HCT116 (cell line): Measurements from ENCODE around the gene TERT. TPM values are rescaled to one million over a fixed set of nuclear protein-coding genes. Genes with fewer than 3 reads are reported as not detected.

ENCODE experiments used
- ATAC-seq: fragments of 200-7000 bp; cut with Tn5 transposase; 2 replicates; pipeline ENCODE4 v1.9.1; 2020; ENCODE audit warnings: mild to moderate bottlenecking, moderate library complexity
- BruUV-seq: library from RNA; stranded (reverse); fragments of 400-500 nt; replicated peaks from 2 replicates; lab custom pipeline; 2021; lab: Mats Ljungman, UMichigan
- CTCF ChIA-PET: fragments of 300-600 bp; sonication (Branson Sonifier 250); formaldehyde crosslinking; loops from one replicate; lab custom pipeline; 2021; ENCODE audit warnings: antibody characterized with exemption; lab: Charles Lee
- POLR2A ChIA-PET: fragments of 300-600, 350-600 bp; sonication (Branson Sonifier 250); formaldehyde crosslinking; loops from one replicate; lab custom pipeline; 2021; ENCODE audit warnings: antibody characterized with exemption; lab: Charles Lee
- RAD21 ChIA-PET, 2 experiments: fragments of 300-600 bp; sonication (Branson Sonifier 250); formaldehyde crosslinking; loops; one replicate each; lab custom pipeline; 2023; ENCODE audit warnings: low total read pairs in 2 of 2; ENCODE audit not compliant: uncharacterized antibody in 2 of 2, unreplicated experiment in 2 of 2, low non-redundant PET in 1 of 2; lab: Charles Lee
- DNase-seq: peaks from one replicate; pipeline ENCODE4 v3.0.0-alpha.2; 2010; ENCODE audit warnings: low read depth, low spot score
- H2AFZ ChIP-seq: fragments of 200-600 bp; shearing (Covaris generic), sonication (generic); 2 replicates; pipeline ENCODE4 v1.6.1; 2017; ENCODE audit warnings: low read depth, mixed run types, mixed read lengths, antibody characterized with exemption, low read length; ENCODE audit not compliant: poor library complexity, severe bottlenecking
- H3K27ac ChIP-seq: 2 replicates; pipeline ENCODE4 v1.5.1; 2012; ENCODE audit warnings: low read depth, low read length
- H3K27me3 ChIP-seq: fragments of 200-600 bp; sonication (generic); 2 replicates; pipeline ENCODE4 v1.6.1; 2016; ENCODE audit warnings: mixed run types, low read length, mixed read lengths; ENCODE audit not compliant: insufficient read depth
- H3K36me3 ChIP-seq, 2 experiments: fragments of 200-500 bp in 1 of 2; fragments of 200-600 bp in 1 of 2; sonication (Bioruptor generic) in 1 of 2; sonication (generic) in 1 of 2; 2 replicates each; pipeline versions ENCODE4 v1.5.1 to v1.6.1; 2014 to 2016; ENCODE audit warnings: low read length in 2 of 2, inconsistent platforms in 1 of 2, mixed read lengths in 1 of 2, mixed run types in 1 of 2; ENCODE audit not compliant: insufficient read depth in 2 of 2, control insufficient read depth in 1 of 2
- H3K4me1 ChIP-seq, 2 experiments: fragments of 200-600 bp in 1 of 2; sonication (generic) in 1 of 2; 2 replicates each; pipeline versions ENCODE4 v1.5.1 to v1.6.1; 2012 to 2017; ENCODE audit warnings: low read length in 2 of 2, inconsistent platforms in 1 of 2, mild to moderate bottlenecking in 1 of 2, mixed read lengths in 1 of 2, mixed run types in 1 of 2, moderate library complexity in 1 of 2; ENCODE audit not compliant: insufficient read depth in 2 of 2, control insufficient read depth in 1 of 2
- H3K4me2 ChIP-seq: fragments of 200-600 bp; sonication (generic); 2 replicates; pipeline ENCODE4 v1.6.1; 2017; ENCODE audit warnings: mixed run types, low read length, mixed read lengths
- H3K4me3 ChIP-seq, 2 experiments: fragments of 200-600 bp in 1 of 2; sonication (generic) in 1 of 2; replicated peaks in 1 of 2; 2 replicates each; pipeline ENCODE4 v1.5.1; 2011 to 2016; ENCODE audit warnings: low read length in 2 of 2, control low read depth in 1 of 2, low read depth in 1 of 2, mild to moderate bottlenecking in 1 of 2, mixed read lengths in 1 of 2, mixed run types in 1 of 2
- H3K79me2 ChIP-seq: fragments of 200-600 bp; sonication (generic); 2 replicates; pipeline ENCODE4 v1.6.1; 2017; ENCODE audit warnings: mild to moderate bottlenecking, mixed run types, low read length, moderate library complexity, mixed read lengths; ENCODE audit not compliant: insufficient read depth
- H3K9ac ChIP-seq: fragments of 200-600 bp; sonication (generic); 2 replicates; pipeline ENCODE4 v1.6.1; 2016; ENCODE audit warnings: low read length, mixed read lengths
- H3K9me2 ChIP-seq: fragments of 200-600 bp; sonication (generic), shearing (Covaris generic); 2 replicates; pipeline ENCODE4 v1.6.1; 2017; ENCODE audit warnings: mixed run types, mild to moderate bottlenecking, moderate library complexity; ENCODE audit not compliant: insufficient read depth
- H3K9me3 ChIP-seq, 2 experiments: fragments of 200-500 bp in 1 of 2; fragments of 200-600 bp in 1 of 2; sonication (Bioruptor generic) in 1 of 2; sonication (generic) in 1 of 2; 2 replicates each; pipeline ENCODE4 v1.6.1; 2014 to 2017; ENCODE audit warnings: low read length in 2 of 2, mixed read lengths in 2 of 2, inconsistent platforms in 1 of 2, low read depth in 1 of 2, mild to moderate bottlenecking in 1 of 2, mixed run types in 1 of 2, moderate library complexity in 1 of 2; ENCODE audit not compliant: control insufficient read depth in 1 of 2, insufficient read depth in 1 of 2
- H4K20me1 ChIP-seq: fragments of 200-600 bp; sonication (generic), shearing (Covaris generic); 2 replicates; pipeline ENCODE4 v1.6.1; 2017; ENCODE audit warnings: mixed run types, mild to moderate bottlenecking, moderate library complexity; ENCODE audit not compliant: insufficient read depth
- CBX3 ChIP-seq: IDR thresholded peaks from 2 replicates; pipeline ENCODE4 v1.6.1; 2012; ENCODE audit warnings: low read depth
- CEBPB ChIP-seq: IDR thresholded peaks from 2 replicates; pipeline ENCODE4 v1.6.1; 2012; ENCODE audit warnings: low read depth
- EGR1 ChIP-seq: IDR thresholded peaks from 2 replicates; pipeline ENCODE4 v1.6.1; 2012; ENCODE audit warnings: low read depth
- ELF1 ChIP-seq: IDR thresholded peaks from 2 replicates; pipeline ENCODE4 v1.6.1; 2012; ENCODE audit warnings: low read depth, borderline replicate concordance
- EZH2phosphoT487 ChIP-seq: fragments of 200-600 bp; IDR thresholded peaks from 2 replicates; pipeline ENCODE4 v1.6.1; 2018; ENCODE audit warnings: antibody characterized with exemption, borderline replicate concordance
- JUND ChIP-seq: IDR thresholded peaks from 2 replicates; pipeline ENCODE4 v1.6.1; 2012
- MAX ChIP-seq: IDR thresholded peaks from 2 replicates; pipeline ENCODE4 v1.6.1; 2012
- POLR2A ChIP-seq: IDR thresholded peaks from 2 replicates; pipeline ENCODE4 v1.7.0; 2011; ENCODE audit warnings: borderline replicate concordance; ENCODE audit not compliant: insufficient read depth, insufficient read length; ENCODE audit errors: extremely low read depth
- POLR2AphosphoS5 ChIP-seq: IDR thresholded peaks from 2 replicates; pipeline ENCODE4 v1.6.1; 2011; ENCODE audit warnings: mild to moderate bottlenecking, low read depth, low read length, moderate library complexity
- SP1 ChIP-seq: IDR thresholded peaks from 2 replicates; pipeline ENCODE4 v1.6.1; 2012; ENCODE audit warnings: low read depth
- YY1 ChIP-seq: IDR thresholded peaks from 2 replicates; pipeline ENCODE4 v1.6.1; 2011; ENCODE audit warnings: low read length, low read depth, moderate library complexity, mild to moderate bottlenecking; ENCODE audit not compliant: insufficient replicate concordance; ENCODE audit errors: extremely low read depth
- intact Hi-C: fragments of 100-400 bp; cut with micrococcal nuclease; formaldehyde crosslinking; loops from 2 replicates; pipeline ENCODE4 v1.10.0; 2022
- total RNA-seq: library from RNA; stranded (reverse); gene quantifications from one replicate; pipeline ENCODE4 v1.2.1, GENCODE V29; 2021; ENCODE audit not compliant: unreplicated experiment
- TF ChIP-seq, protein P1 (sequence below): IDR thresholded peaks from 2 replicates; pipeline ENCODE4 v1.6.1; 2012; ENCODE audit warnings: low read depth
- TF ChIP-seq, protein P2 (sequence below), 3 experiments: fragments of 200-600 bp in 1 of 3; sonication (generic) in 1 of 3; IDR thresholded peaks in 2 of 3; conservative IDR thresholded peaks in 1 of 3; 2 replicates each; pipeline ENCODE4 v1.5.1; 2012 to 2017; ENCODE audit warnings: low read depth in 2 of 3, low read length in 2 of 3, antibody characterized with exemption in 1 of 3, borderline replicate concordance in 1 of 3, control low read depth in 1 of 3, mild to moderate bottlenecking in 1 of 3, mixed read lengths in 1 of 3, mixed run types in 1 of 3, moderate library complexity in 1 of 3; ENCODE audit not compliant: insufficient read depth in 1 of 3

TERT gene
- total RNA-seq, 1 experiment from 2014 or later, result 6.9 TPM

DNA sequence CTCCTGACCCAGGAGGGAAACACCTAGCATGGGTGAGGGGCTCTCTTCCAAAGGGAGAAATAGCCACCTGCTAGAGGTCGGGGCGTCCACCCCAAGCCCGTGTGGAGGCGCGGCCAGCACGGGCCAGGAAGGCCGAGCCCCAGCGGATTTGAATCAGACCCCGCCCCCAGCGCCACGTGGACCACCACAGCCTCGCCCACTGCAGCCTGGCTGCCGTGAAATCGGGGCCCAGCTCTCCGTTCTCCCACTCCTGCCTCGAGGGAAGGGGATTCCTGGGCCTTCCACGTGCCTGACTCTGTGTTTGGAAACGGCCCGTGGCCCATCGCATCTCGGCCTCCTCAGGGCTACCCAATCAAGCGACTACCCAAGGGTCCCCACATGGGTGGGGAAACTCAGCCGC lies 38.1 kb downstream of the TERT start:
- ChIA-PET RAD21 (no interaction called here), POLR2A (no interaction called here), CTCF (no interaction called here)
- no peak overlapping the region for H3K4me2 ChIP-seq
- BruUV-seq, result no TSS peak
- no peaks in the 10 kb centered on the region for H4K20me1 ChIP-seq
- ATAC-seq (no peak), DNase-seq (no peak)
- H3K4me1 ChIP-seq, result no peaks in the 10 kb centered on the region
- no peaks in the 10 kb centered on the region for H3K27me3 ChIP-seq
- H3K9me2 ChIP-seq, result no peaks in the 10 kb centered on the region
- no peaks in the 10 kb centered on the region for H3K9me3 ChIP-seq
- H3K4me3 ChIP-seq, result no peak overlapping the region
- H3K79me2 ChIP-seq, result no peaks in the 10 kb centered on the region
- no peak for TF ChIP-seq ELF1
- no peak for TF ChIP-seq POLR2AphosphoS5
- TF ChIP-seq YY1, result no peak
- no peak for TF ChIP-seq JUND
- TF ChIP-seq CEBPB, result no peak
- TF ChIP-seq EZH2phosphoT487, result no peak
- TF ChIP-seq SP1, result no peak
- H3K27ac ChIP-seq, result no peak overlapping the region
- H3K9ac ChIP-seq, result no peak overlapping the region
- no peak overlapping the region for H2AFZ ChIP-seq
- H3K36me3 ChIP-seq, result no peaks in the 10 kb centered on the region
- intact Hi-C loops, result no loop called here

GRCh38 chr5:1255081-1255561 lies 39.7 kb downstream of the TERT start:
- Histone ChIP-seq H3K79me2 (no peaks in the 10 kb centered on the region), H2AFZ (no peak overlapping the region), H3K4me3 (no peak overlapping the region), H3K9me2 (no peaks in the 10 kb centered on the region), H3K4me2 (no peak overlapping the region), H4K20me1 (no peaks in the 10 kb centered on the region), H3K27me3 (no peaks in the 10 kb centered on the region), H3K36me3 (no peaks in the 10 kb centered on the region), H3K27ac (no peak overlapping the region), H3K9ac (no peak overlapping the region), H3K9me3 (no peaks in the 10 kb centered on the region), H3K4me1 (peaks cover 0 to 2% of the 10 kb centered on the region in 2 experiments; a peak in 1 of 4 replicates)
- ChIA-PET RAD21 (no interaction called here), CTCF (no interaction called here), POLR2A (no interaction called here)
- intact Hi-C loops, result no loop called here
- DNase-seq (no peak), ATAC-seq (no peak)
- BruUV-seq, result no TSS peak
- TF ChIP-seq CBX3, result no peak
- TF ChIP-seq, protein P1, sequence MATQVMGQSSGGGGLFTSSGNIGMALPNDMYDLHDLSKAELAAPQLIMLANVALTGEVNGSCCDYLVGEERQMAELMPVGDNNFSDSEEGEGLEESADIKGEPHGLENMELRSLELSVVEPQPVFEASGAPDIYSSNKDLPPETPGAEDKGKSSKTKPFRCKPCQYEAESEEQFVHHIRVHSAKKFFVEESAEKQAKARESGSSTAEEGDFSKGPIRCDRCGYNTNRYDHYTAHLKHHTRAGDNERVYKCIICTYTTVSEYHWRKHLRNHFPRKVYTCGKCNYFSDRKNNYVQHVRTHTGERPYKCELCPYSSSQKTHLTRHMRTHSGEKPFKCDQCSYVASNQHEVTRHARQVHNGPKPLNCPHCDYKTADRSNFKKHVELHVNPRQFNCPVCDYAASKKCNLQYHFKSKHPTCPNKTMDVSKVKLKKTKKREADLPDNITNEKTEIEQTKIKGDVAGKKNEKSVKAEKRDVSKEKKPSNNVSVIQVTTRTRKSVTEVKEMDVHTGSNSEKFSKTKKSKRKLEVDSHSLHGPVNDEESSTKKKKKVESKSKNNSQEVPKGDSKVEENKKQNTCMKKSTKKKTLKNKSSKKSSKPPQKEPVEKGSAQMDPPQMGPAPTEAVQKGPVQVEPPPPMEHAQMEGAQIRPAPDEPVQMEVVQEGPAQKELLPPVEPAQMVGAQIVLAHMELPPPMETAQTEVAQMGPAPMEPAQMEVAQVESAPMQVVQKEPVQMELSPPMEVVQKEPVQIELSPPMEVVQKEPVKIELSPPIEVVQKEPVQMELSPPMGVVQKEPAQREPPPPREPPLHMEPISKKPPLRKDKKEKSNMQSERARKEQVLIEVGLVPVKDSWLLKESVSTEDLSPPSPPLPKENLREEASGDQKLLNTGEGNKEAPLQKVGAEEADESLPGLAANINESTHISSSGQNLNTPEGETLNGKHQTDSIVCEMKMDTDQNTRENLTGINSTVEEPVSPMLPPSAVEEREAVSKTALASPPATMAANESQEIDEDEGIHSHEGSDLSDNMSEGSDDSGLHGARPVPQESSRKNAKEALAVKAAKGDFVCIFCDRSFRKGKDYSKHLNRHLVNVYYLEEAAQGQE, result no peak
- no peak for TF ChIP-seq EGR1
- TF ChIP-seq ELF1, result no peak
- no peak for TF ChIP-seq POLR2A
- TF ChIP-seq MAX, result no peak
- no peak for TF ChIP-seq SP1
- no peak for TF ChIP-seq CEBPB
- TF ChIP-seq, protein P2, sequence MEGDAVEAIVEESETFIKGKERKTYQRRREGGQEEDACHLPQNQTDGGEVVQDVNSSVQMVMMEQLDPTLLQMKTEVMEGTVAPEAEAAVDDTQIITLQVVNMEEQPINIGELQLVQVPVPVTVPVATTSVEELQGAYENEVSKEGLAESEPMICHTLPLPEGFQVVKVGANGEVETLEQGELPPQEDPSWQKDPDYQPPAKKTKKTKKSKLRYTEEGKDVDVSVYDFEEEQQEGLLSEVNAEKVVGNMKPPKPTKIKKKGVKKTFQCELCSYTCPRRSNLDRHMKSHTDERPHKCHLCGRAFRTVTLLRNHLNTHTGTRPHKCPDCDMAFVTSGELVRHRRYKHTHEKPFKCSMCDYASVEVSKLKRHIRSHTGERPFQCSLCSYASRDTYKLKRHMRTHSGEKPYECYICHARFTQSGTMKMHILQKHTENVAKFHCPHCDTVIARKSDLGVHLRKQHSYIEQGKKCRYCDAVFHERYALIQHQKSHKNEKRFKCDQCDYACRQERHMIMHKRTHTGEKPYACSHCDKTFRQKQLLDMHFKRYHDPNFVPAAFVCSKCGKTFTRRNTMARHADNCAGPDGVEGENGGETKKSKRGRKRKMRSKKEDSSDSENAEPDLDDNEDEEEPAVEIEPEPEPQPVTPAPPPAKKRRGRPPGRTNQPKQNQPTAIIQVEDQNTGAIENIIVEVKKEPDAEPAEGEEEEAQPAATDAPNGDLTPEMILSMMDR (IDR thresholded peaks at IDR 0.05 in 2 of 3, conservative IDR thresholded peaks at IDR 0.05 in 1 of 3; ENCODE audit: borderline replicate concordance in 1 of 3, insufficient read depth in 1 of 3, low read depth in 2 of 3, low read length in 2 of 3), result no peak
- TF ChIP-seq JUND, result no peak
